LNCaP clone FGC (cell line): ENCODE data around the gene CLCNKB.

Experiments
- DNase-seq: peaks from one replicate; pipeline ENCODE4 v3.0.0-alpha.2; 2011; ENCODE audit warnings: low read depth
- H3K4me3 ChIP-seq: 2 replicates; pipeline ENCODE4 v1.5.1; 2011; ENCODE audit warnings: mild to moderate bottlenecking, low read depth, low read length, control low read depth
- TF ChIP-seq, protein P1 (sequence below): IDR thresholded peaks from 2 replicates; pipeline ENCODE4 v1.5.1; 2012; ENCODE audit warnings: mild to moderate bottlenecking; ENCODE audit not compliant: control insufficient read depth, insufficient read depth; ENCODE audit errors: extremely low read depth

The CLCNKB gene

DNA sequence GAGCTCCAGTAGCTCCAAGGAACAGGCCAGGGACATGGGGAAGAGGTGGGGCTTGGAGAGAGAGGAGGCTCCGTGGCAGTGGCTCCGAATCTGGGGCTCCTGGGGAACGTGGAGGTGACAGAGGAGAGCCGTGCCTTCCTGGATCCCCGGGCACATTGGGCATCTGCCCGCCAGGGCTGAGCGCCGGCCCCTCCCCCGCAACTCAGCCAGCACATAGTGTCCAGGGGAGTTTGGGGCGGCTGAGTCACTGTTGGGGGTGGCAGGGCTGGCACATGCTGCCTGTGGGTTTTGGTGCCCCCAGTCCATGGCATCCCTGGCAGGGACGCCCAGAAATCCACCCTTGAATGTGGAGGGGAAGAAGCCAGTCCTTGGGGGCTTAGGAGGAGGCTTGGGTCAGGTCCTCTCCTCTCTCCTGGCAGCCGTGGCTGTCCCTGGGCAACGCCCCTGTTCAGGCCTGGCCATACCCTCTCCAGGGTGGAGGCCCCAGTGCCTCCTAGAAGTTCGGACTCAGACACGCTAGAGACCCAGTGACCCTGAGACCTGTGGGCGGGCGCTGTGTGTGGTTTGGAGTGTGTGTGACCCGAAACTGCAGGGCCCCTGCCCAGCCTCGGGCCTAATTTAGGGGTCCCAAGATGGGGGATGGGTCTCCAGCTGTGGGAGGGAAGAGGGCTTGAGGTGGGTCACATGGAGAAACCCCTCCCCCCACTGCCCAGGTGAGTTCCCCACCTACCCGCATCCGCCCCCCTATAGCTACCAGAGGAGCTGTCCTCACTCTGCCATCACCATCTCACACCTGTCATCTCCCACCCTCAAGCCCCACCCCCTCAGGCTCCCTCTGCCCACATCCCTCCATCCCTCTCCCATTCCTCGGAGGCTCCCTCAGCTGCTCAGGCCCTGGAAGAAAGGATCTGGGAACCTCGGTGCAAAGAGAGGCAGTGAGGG lies 27.4 kb upstream of the CLCNKB start:
- no peak overlapping the region for H3K4me3 ChIP-seq
- no peak for DNase-seq
- TF ChIP-seq, protein P1, sequence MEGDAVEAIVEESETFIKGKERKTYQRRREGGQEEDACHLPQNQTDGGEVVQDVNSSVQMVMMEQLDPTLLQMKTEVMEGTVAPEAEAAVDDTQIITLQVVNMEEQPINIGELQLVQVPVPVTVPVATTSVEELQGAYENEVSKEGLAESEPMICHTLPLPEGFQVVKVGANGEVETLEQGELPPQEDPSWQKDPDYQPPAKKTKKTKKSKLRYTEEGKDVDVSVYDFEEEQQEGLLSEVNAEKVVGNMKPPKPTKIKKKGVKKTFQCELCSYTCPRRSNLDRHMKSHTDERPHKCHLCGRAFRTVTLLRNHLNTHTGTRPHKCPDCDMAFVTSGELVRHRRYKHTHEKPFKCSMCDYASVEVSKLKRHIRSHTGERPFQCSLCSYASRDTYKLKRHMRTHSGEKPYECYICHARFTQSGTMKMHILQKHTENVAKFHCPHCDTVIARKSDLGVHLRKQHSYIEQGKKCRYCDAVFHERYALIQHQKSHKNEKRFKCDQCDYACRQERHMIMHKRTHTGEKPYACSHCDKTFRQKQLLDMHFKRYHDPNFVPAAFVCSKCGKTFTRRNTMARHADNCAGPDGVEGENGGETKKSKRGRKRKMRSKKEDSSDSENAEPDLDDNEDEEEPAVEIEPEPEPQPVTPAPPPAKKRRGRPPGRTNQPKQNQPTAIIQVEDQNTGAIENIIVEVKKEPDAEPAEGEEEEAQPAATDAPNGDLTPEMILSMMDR, result no peak

DNA sequence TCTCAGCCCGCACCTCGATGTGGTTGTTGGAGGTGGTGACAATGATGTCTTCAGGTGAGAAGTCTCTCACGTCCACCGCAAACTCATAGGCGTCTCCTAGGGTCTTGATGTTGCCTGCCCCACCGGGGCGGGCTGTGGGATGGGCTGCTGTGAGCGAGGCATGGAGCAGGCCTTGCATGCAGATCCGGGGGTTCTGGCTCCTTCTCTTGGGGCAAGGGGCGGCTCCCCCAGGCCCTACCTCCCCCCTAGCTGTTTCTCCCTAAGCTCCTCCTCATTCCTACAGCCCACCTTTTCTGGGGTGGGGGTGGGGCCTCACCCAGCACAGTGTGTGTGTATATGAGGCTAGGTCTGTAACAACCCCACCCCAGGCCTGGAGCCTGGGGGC lies 26.5 kb upstream of the CLCNKB start:
- TF ChIP-seq, protein P1, result no peak
- H3K4me3 ChIP-seq, result no peak overlapping the region
- no peak for DNase-seq

DNA sequence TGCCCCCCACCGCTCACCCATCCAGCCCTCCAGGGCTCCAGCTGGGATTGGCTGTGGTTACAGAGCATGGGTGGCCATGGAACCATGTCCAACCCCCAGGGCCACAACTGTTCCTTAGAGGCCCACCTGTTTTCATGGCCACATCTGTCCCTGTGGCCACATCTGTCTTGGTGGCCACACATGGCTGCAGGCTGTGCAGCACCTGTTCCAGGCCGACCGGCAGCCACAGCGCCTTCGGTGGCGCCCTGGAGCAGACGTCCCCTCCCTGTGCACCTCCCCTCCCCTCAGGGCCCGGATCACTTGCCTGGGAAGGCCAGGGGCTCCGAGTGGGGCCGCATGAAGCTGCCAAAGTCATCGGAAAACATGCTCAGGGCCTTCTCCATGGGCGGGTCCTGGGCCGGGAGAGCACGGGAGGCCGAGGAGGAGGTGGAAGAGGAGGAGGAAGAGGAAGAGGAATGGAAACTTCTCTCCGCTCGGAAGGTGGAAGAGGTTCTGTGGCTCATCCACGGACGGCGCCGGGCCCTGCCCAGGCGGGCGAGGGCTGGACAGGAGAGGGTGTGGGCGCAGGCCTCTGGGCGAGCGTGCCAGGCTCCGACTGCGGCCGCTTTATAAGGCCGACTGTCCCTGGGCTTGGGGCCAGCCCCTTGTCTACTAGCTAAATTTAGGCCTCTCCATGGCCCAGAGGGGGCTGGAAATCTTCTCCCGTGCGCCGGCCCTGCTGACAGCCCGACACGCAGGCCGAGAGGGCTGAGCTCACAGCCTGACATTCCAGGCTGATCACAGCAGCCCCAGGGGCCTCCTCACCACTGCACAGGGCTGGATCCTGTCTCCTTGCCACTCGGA lies 25.9 kb upstream of the CLCNKB start, which contains the start of gene HSPB7:
TSS of gene HSPB7 (minus strand) at position 583 of the 843 bp plus-strand sequence. CDS start at position 503, 80 bp downstream.
- TF ChIP-seq, protein P1, result no peak
- no peak for DNase-seq
- H3K4me3 ChIP-seq, result no peak within 1 kb of the TSS

DNA sequence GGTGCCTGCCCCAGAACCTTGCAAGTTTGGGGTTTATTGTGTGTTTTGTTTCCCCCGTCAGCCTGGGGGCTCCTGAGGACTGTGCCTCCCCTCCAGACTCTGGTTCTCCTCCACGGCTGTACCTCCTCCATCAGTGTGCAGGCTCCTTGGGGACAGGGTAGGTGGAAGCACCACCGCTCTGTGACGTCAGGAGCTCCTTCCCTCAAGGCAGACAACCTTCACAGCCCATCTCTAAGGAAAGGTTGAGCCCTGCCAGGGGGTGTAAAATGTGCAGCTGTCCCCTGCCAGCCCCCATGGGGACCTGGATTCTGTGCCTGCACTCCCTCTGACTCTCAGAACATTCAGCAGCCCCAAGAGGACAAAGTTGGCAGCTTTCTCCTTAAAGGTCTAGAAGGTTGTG lies 25.3 kb upstream of the CLCNKB start:
- H3K4me3 ChIP-seq, result no peak overlapping the region
- TF ChIP-seq, protein P1, result no peak
- no peak for DNase-seq

DNA sequence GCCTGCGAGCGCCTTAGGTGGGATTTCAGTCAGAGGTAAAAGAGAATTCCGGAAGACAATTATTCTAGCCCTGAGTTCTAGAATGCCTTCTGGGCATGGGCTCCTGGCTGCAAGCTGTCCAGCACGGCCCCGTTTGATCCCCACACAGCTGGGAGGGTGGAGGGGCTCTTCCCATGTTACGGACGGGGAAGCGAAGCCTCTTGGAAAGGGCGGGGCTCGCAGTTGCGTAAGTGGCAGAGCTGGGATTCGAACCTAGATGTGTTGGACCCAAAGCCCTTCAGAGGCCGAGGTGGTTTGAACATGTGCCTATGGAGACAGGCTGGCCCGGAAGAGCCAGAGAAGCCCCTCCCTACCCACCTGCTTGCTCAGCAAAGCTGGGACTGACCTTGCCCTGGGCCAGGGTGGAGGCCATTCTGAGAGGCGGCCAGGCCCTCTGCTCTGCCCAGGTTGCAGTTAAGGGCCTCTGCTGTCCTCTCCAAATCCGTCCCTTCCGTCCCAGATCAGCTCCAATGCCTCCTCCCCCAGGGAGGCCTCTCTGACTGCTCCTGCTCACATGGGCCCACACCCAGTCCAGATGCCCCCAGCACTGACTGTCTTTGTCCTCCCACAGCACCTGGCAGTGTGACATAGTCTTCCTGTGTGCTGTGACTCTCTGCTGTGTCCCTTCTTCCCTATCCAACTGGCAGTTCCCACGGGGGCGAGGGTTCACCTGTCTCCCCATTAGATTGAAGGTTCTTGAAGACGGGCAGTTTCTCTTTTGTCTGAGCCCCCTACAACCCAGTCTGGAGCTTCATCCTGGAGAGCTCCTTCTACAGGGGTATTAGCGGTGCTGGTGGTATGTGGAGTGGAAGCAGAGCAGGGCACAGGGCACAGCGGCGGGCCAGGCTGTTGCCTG lies 24.6 kb upstream of the CLCNKB start:
- no peak overlapping the region for H3K4me3 ChIP-seq
- DNase-seq, result no peak
- TF ChIP-seq, protein P1, result no peak

DNA sequence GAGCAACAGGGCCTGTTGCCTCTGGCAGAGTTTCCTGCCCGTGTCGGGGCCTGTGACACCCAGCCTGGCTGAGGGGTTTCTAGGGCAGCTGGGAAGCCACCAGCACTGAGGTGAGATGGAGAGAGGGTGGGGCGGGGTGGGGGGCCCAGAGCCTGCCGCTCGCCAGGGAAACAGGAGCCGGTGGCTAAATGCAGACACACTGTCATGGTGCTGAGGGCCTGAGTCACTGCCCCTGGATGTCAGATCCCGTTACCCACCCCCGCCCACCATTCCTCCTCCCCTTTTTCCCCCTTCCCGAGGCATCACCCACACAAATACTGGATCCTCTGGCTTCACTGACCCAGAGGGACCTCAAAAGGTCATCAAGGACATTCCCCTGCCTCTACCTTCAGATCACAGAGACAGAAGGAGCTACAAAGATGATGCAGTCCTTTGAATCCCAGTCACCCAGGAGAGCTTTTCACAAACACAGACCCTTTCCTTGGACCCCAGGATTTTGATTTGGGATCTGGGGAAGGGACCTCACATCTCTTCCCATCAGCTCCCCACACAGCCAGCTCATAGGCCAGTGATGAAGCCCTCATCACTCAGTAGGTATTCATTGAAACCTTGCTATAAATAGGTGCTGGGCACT lies 23.8 kb upstream of the CLCNKB start:
- H3K4me3 ChIP-seq, result no peak overlapping the region
- TF ChIP-seq, protein P1, result no peak
- no peak for DNase-seq
